ENCODE results near the gene AFAP1L1.

DNA sequence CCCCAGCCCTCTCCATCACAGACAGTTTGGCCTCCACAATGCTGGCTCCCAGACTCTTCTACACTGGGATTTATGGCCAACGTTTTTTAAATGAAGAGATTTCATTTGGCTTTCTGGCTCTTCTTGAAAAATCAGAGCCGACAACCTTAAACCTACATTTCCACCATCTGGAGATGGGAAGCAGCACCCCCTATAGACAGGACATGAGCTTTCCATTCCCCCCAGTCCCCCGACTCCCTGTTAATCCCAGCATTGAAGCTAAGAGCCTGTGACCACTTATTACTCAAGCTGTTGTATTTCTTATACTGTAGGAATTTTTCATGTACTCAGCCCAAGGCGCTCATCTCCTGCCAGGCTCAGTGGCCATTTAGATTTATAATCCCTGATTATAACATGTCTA, 34.0 kb upstream of the AFAP1L1 start:
- no peak for TF ChIP-seq EZH2 (IDR thresholded peaks at IDR 0.05; ENCODE audit: borderline replicate concordance, low read length)
- TF ChIP-seq, protein P1, sequence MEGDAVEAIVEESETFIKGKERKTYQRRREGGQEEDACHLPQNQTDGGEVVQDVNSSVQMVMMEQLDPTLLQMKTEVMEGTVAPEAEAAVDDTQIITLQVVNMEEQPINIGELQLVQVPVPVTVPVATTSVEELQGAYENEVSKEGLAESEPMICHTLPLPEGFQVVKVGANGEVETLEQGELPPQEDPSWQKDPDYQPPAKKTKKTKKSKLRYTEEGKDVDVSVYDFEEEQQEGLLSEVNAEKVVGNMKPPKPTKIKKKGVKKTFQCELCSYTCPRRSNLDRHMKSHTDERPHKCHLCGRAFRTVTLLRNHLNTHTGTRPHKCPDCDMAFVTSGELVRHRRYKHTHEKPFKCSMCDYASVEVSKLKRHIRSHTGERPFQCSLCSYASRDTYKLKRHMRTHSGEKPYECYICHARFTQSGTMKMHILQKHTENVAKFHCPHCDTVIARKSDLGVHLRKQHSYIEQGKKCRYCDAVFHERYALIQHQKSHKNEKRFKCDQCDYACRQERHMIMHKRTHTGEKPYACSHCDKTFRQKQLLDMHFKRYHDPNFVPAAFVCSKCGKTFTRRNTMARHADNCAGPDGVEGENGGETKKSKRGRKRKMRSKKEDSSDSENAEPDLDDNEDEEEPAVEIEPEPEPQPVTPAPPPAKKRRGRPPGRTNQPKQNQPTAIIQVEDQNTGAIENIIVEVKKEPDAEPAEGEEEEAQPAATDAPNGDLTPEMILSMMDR (conservative IDR thresholded peaks at IDR 0.05 in 1 of 2, IDR thresholded peaks at IDR 0.05 in 1 of 2; ENCODE audit: extremely low read depth in 1 of 2, insufficient read depth in 1 of 2, low read depth in 1 of 2, low read length in 2 of 2), result no peak

Measured in mammary epithelial cell (primary cell).